ENCODE results near the gene OR51E2.

- no peak for TF ChIP-seq CTCF (IDR thresholded peaks at IDR 0.05; ENCODE audit: control extremely low read depth in 1 of 3, insufficient read depth in 1 of 3, low read depth in 1 of 3, low read length in 3 of 3)
- TF ChIP-seq YY1 (IDR thresholded peaks at IDR 0.05; ENCODE audit: low read depth, low read length), result no peak
- no peak for TF ChIP-seq EZH2 (IDR thresholded peaks at IDR 0.05; ENCODE audit: low read depth, low read length, severe bottlenecking)
- TF ChIP-seq CEBPB (IDR thresholded peaks at IDR 0.05; ENCODE audit: low read depth, low read length), result no peak
- TF ChIP-seq SUZ12 (IDR thresholded peaks at IDR 0.05; ENCODE audit: low read length), result no peak
- TF ChIP-seq, protein P1, sequence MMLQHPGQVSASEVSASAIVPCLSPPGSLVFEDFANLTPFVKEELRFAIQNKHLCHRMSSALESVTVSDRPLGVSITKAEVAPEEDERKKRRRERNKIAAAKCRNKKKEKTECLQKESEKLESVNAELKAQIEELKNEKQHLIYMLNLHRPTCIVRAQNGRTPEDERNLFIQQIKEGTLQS (IDR thresholded peaks at IDR 0.05; ENCODE audit: insufficient read depth, low read depth, low read length), result no peak
- TF ChIP-seq RAD21 (IDR thresholded peaks at IDR 0.05 in 1 of 2, conservative IDR thresholded peaks at IDR 0.05 in 1 of 2; ENCODE audit: low read depth in 2 of 2, low read length in 2 of 2), result no peak
- no peak for TF ChIP-seq JUN (IDR thresholded peaks at IDR 0.05; ENCODE audit: low read depth, low read length)
- no peak for TF ChIP-seq TEAD4 (IDR thresholded peaks at IDR 0.05; ENCODE audit: low read depth, low read length)
- TF ChIP-seq SP1 (IDR thresholded peaks at IDR 0.05; ENCODE audit: low read depth, low read length), result no peak
- no peak for TF ChIP-seq BCL11A (IDR thresholded peaks at IDR 0.05; ENCODE audit: low read depth in 2 of 2, low read length in 2 of 2)
- TF ChIP-seq, protein P2, sequence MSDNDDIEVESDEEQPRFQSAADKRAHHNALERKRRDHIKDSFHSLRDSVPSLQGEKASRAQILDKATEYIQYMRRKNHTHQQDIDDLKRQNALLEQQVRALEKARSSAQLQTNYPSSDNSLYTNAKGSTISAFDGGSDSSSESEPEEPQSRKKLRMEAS (IDR thresholded peaks at IDR 0.05), result no peak
- TF ChIP-seq CREB1 (IDR thresholded peaks at IDR 0.05), result no peak
- TF ChIP-seq EP300 (IDR thresholded peaks at IDR 0.05; ENCODE audit: borderline replicate concordance in 1 of 2, low read depth in 2 of 2, low read length in 2 of 2), result no peak
Observed at GRCh38 chr11:4647766-4648165, 49.9 kb downstream of the OR51E2 start.
